GM19467 (cell line): ENCODE results near the gene TRIM66.

ENCODE experiments used
- ATAC-seq: cut with Tn5 transposase; IDR thresholded peaks from one replicate; pipeline ENCODE4 v1.9.1; 2021; ENCODE audit warnings: mild to moderate bottlenecking, moderate library complexity; ENCODE audit not compliant: unreplicated experiment

Gene TRIM66

GRCh38 chr11:8714622-8715225 lies 32.3 kb upstream of the TRIM66 start:
- no peak for ATAC-seq

GRCh38 chr11:8713760-8714454 lies 31.4 kb upstream of the TRIM66 start:
- no peak for ATAC-seq

GRCh38 chr11:8712506-8712905 lies 30.0 kb upstream of the TRIM66 start:
- ATAC-seq = no peak

GRCh38 chr11:8711895-8712442 lies 29.5 kb upstream of the TRIM66 start:
- no peak for ATAC-seq

GRCh38 chr11:8709777-8710176 lies 27.3 kb upstream of the TRIM66 start:
- ATAC-seq = no peak

- no peak for ATAC-seq
Measured at GRCh38 chr11:8709002-8709672, 26.7 kb upstream of the TRIM66 start.

- no peak for ATAC-seq
Measured at GRCh38 chr11:8707541-8708191, 25.2 kb upstream of the TRIM66 start.

GRCh38 chr11:8706673-8707432 lies 24.4 kb upstream of the TRIM66 start:
- no peak for ATAC-seq

- no peak for ATAC-seq
Measured at GRCh38 chr11:8705146-8705545, 22.7 kb upstream of the TRIM66 start.

GRCh38 chr11:8704136-8704535 lies 21.7 kb upstream of the TRIM66 start:
- no peak for ATAC-seq

- ATAC-seq = no peak
Measured at GRCh38 chr11:8702598-8702915, 20.1 kb upstream of the TRIM66 start.

GRCh38 chr11:8701891-8702597 lies 19.6 kb upstream of the TRIM66 start:
- ATAC-seq = no peak

GRCh38 chr11:8699903-8700302 lies 17.4 kb upstream of the TRIM66 start:
- no peak for ATAC-seq

GRCh38 chr11:8698917-8699441 lies 16.5 kb upstream of the TRIM66 start:
- no peak for ATAC-seq

GRCh38 chr11:8698379-8698851 lies 15.9 kb upstream of the TRIM66 start:
- ATAC-seq = no peak

GRCh38 chr11:8697054-8697453 lies 14.6 kb upstream of the TRIM66 start:
- no peak for ATAC-seq

GRCh38 chr11:8694137-8694536 lies 11.7 kb upstream of the TRIM66 start:
- ATAC-seq = no peak

- ATAC-seq = no peak
Measured at GRCh38 chr11:8693555-8693954, 11.1 kb upstream of the TRIM66 start.

GRCh38 chr11:8693010-8693551 lies 10.6 kb upstream of the TRIM66 start:
- ATAC-seq = no peak

GRCh38 chr11:8692417-8692816 lies 10.0 kb upstream of the TRIM66 start:
- no peak for ATAC-seq
